ENCODE data around the gene RANBP2.
"Not testable (repeated sequence)": the region's sequence is repeated elsewhere in the genome, so short reads cannot be mapped to it uniquely, and the experiment has no call there.

- TF ChIP-seq POLR2A (IDR thresholded peaks at IDR 0.05; ENCODE audit: low read depth); POLR2AphosphoS5 (IDR thresholded peaks at IDR 0.05); EP300 (IDR thresholded peaks at IDR 0.05): not testable (repeated sequence)
- TF ChIP-seq, protein P1, sequence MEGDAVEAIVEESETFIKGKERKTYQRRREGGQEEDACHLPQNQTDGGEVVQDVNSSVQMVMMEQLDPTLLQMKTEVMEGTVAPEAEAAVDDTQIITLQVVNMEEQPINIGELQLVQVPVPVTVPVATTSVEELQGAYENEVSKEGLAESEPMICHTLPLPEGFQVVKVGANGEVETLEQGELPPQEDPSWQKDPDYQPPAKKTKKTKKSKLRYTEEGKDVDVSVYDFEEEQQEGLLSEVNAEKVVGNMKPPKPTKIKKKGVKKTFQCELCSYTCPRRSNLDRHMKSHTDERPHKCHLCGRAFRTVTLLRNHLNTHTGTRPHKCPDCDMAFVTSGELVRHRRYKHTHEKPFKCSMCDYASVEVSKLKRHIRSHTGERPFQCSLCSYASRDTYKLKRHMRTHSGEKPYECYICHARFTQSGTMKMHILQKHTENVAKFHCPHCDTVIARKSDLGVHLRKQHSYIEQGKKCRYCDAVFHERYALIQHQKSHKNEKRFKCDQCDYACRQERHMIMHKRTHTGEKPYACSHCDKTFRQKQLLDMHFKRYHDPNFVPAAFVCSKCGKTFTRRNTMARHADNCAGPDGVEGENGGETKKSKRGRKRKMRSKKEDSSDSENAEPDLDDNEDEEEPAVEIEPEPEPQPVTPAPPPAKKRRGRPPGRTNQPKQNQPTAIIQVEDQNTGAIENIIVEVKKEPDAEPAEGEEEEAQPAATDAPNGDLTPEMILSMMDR (IDR thresholded peaks at IDR 0.05) = not testable (repeated sequence)
Measured at GRCh38 chr2:108726048-108726447, 6.8 kb downstream of the RANBP2 start.

Measured in esophagus muscularis mucosa (tissue), 4 donors.